ENCODE data around the gene TXLNB. TPM values are rescaled to one million over a fixed set of nuclear protein-coding genes. Genes with fewer than 3 reads are reported as not detected.
"Not testable (repeated sequence)": the region's sequence is repeated elsewhere in the genome, so short reads cannot be mapped to it uniquely, and the experiment has no call there.

The TXLNB gene
- total and polyA plus RNA-seq, 8 donors: 0.55 to 2.2 (median 1.6) TPM

DNA sequence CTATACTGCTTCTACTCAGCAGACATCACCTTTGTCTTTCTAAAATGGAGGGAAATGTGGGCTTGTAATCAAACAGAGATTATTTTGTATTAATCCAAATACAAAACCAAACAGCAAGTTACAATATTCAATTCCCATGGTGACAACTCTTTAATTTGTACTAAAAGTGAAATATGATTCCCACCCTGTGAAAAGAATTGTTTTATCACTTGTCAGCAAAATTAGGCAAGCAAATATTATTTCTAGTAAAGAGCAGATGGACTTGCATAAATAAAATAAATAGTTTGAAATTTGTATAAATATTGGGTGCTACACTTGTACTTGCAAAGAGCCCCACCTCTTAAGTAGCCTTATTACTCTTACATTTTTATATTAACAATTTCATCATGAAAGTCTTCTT, 6.1 kb upstream of the TXLNB start:
- H3K27me3 ChIP-seq: no peaks in the 10 kb centered on the region
- intact Hi-C loops (cut with DNase I): no loop called here
- H3K27ac ChIP-seq: no peak overlapping the region
- TF ChIP-seq, protein P1, sequence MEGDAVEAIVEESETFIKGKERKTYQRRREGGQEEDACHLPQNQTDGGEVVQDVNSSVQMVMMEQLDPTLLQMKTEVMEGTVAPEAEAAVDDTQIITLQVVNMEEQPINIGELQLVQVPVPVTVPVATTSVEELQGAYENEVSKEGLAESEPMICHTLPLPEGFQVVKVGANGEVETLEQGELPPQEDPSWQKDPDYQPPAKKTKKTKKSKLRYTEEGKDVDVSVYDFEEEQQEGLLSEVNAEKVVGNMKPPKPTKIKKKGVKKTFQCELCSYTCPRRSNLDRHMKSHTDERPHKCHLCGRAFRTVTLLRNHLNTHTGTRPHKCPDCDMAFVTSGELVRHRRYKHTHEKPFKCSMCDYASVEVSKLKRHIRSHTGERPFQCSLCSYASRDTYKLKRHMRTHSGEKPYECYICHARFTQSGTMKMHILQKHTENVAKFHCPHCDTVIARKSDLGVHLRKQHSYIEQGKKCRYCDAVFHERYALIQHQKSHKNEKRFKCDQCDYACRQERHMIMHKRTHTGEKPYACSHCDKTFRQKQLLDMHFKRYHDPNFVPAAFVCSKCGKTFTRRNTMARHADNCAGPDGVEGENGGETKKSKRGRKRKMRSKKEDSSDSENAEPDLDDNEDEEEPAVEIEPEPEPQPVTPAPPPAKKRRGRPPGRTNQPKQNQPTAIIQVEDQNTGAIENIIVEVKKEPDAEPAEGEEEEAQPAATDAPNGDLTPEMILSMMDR (IDR thresholded peaks at IDR 0.05): no peak
- no peak for ATAC-seq
- H3K36me3 ChIP-seq: no peaks in the 10 kb centered on the region
- peaks cover 0 to 26% of the 10 kb centered on the region in 2 donors for H3K4me1 ChIP-seq
- H3K9me3 ChIP-seq: no peaks in the 10 kb centered on the region
- DNase-seq: no peak
- no peak overlapping the region for H3K4me3 ChIP-seq

DNA sequence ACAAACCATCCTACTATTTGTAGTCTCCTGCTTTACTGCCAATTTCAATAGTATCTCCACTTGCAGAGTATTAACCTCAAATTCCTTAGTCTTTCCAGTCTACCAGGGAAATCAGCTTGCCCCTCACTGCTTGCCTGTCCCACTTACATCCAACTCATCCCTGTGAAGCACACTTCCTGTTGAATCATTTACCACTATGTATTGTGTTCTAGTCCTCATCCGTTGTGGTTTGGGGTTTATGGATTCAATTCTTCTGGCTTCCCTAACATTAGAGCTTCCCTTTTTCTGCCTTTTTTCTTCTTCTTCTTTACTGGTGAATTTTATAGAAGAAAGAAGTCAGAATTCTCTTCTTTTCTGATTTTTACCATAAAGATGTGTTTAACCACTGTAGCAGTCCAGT, 5.1 kb upstream of the TXLNB start:
- Histone ChIP-seq H3K36me3 (no peaks in the 10 kb centered on the region), H3K9me3 (no peaks in the 10 kb centered on the region), H3K4me1 (peaks cover 0 to 36% of the 10 kb centered on the region in 2 donors), H3K4me3 (no peak overlapping the region), H3K27me3 (no peaks in the 10 kb centered on the region), H3K27ac (peak overlapping the region in 1 of 2 donors; percentile 73)
- intact Hi-C loops (cut with DNase I): no loop called here
- TF ChIP-seq, protein P1 (IDR thresholded peaks at IDR 0.05): no peak
- DNase-seq (no peak), ATAC-seq (peak; percentile 28)

DNA sequence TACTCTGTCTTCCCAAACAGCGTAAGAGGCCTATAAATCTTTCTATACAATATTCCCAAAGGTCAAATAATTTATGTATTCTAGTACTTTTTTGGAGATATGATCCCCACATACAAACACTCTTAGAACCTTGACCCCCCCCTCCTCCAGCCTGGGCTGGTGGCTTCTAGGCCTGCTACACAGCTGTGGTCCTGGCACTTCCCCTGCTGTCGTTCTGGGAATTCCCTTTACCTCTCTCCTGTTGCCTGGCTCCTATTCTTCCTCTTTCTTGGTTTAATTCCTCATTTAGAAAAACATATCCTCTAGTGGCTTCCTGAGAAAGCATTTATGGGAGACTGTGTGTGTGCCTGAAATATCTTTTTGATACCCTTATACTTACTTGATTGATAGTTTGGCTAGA, 4.1 kb upstream of the TXLNB start:
- H3K4me1 ChIP-seq: peaks cover 6 to 46% of the 10 kb centered on the region in 2 donors
- H3K36me3 ChIP-seq: no peaks in the 10 kb centered on the region
- TF ChIP-seq, protein P1 (IDR thresholded peaks at IDR 0.05): no peak
- intact Hi-C loops (cut with DNase I): no loop called here
- peak overlapping the region in 1 of 2 donors; percentile 73 for H3K27ac ChIP-seq
- H3K27me3 ChIP-seq: no peaks in the 10 kb centered on the region
- H3K9me3 ChIP-seq: no peaks in the 10 kb centered on the region
- peak in 1 of 4 donors; percentile 47 for DNase-seq
- H3K4me3 ChIP-seq: no peak overlapping the region
- peak; percentile 28 for ATAC-seq

DNA sequence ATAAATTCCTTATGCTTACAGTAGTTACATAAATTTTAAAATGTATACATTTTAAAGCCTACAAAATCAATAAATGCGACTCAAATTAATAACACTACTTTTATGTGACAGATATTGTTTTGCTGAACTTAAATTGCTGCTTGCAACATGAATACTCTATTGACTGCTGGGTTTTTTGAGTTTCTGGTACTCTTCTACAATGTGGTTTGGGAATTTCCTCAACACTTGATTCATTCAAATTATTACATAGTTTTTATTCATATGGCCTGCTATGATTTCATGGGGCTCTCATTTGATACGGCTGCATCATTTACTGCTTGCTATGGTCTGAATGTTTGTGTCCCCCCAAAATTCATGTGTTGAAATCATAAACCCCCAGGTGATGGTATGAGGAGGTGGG, 2.3 kb upstream of the TXLNB start:
- TF ChIP-seq, protein P1 (IDR thresholded peaks at IDR 0.05): no peak
- Histone ChIP-seq H3K27me3 (no peaks in the 10 kb centered on the region), H3K9me3 (no peaks in the 10 kb centered on the region), H3K27ac (no peak overlapping the region), H3K36me3 (no peaks in the 10 kb centered on the region), H3K4me1 (peaks cover 6 to 57% of the 10 kb centered on the region in 2 donors), H3K4me3 (no peak overlapping the region)
- ATAC-seq: no peak
- DNase-seq: no peak
- intact Hi-C loops (cut with DNase I): no loop called here

DNA sequence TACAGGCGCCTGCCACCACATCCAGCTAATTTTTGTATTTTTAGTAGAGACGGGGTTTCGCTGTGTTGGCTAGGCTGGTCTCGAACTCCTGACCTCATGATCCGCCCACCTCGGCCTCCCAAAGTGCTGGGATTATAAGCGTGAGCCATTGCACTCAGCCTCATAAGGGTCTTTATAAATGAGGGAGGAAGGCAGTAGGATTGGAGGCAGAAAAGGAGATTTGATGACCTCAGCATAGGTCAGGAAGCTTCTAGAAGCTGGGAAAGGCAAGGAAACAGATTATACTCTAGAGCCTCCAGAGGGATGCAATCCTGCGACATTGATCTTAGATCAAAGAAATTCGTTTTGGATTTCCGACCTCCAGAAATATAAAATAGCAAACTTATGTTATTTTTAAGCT, 1.4 kb upstream of the TXLNB start:
- H3K9me3 ChIP-seq; H3K4me3 ChIP-seq; ATAC-seq; H3K27me3 ChIP-seq; DNase-seq; intact Hi-C loops (cut with DNase I); H3K36me3 ChIP-seq: not testable (repeated sequence)
- Histone ChIP-seq H3K27ac (peak overlapping the region in 1 of 2 donors; percentile 81), H3K4me1 (peaks cover 6 to 57% of the 10 kb centered on the region in 2 donors)

DNA sequence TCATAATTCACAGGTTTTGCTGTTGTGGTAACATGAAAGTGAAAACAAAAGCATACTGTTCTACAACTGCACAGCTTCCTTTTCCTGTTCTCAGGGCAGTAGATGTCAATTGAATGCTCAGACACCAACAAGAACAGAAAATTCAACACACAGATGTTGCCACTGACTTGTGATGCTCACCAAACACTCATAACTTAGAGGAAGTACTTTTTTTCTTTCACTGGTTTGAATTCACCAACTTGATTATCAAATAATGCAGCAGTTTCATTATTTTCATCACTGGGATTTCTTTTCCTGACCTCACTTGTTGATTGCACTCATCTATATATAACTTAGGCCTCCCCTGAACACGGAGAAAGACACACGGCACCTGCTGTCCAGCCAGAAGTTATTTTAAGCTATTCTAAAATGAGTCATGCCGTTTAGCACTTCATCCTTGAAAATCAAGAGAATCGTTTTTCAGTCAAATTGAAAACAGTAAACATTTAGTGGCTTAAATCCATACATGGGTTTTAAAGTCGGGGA, 949 bp downstream of the TXLNB start:
- no peak overlapping the region for H3K4me3 ChIP-seq
- TF ChIP-seq, protein P1 (IDR thresholded peaks at IDR 0.05): no peak
- DNase-seq (peak in 1 of 4 donors; percentile 32), ATAC-seq (peak; percentile 62)
- intact Hi-C loops (cut with DNase I): no loop called here
- peak overlapping the region; percentile 81 for H3K27ac ChIP-seq
- no peaks in the 10 kb centered on the region for H3K36me3 ChIP-seq
- H3K4me1 ChIP-seq: peaks cover 6 to 40% of the 10 kb centered on the region in 2 donors
- H3K9me3 ChIP-seq: no peaks in the 10 kb centered on the region
- no peaks in the 10 kb centered on the region for H3K27me3 ChIP-seq
